ENCODE measurements around the gene CNTN4.
"Not testable (repeated sequence)": the region's sequence is repeated elsewhere in the genome, so short reads cannot be mapped to it uniquely, and the experiment has no call there.

Gene CNTN4

DNA sequence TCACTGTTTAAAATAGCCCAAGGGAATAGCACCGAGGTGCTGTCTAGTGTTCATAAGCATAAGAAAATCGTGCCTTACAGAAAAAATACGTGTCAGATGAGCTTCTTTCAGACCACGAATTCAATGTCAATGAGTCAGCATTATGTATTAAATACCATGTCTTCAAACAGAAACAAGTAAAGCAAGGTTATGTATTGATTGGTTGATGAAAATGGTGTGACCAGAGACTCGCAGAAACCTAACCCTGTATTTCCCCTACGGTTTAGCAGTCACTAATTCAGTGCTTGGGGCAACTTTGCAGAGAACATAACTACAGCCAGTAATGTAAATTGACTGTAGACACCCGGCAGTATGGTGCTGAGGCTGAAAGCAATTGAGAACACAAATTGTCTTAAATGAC is 703.8 kb downstream of the CNTN4 start:
- no peak for DNase-seq (ENCODE audit: low spot score)

DNA sequence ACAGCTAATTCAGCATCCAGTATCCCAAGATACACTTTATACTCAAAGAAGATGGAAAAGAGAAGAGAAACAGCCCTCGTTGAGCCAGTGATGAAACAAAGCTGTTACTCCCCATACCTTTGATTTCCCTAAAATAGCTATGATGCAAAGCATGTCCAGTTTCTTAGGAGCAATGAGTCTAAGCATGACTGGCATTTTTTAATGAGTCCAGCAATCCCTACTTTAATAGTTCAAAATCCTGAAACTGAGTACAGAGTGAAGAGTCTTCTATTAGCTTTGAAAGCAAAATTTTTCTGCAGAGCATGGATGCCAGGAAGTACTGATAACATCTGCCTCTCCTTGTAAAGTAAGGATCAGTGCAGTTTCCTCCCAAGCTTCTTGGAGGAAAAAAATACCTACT is 708.8 kb downstream of the CNTN4 start:
- DNase-seq (ENCODE audit: low spot score): no peak

DNA sequence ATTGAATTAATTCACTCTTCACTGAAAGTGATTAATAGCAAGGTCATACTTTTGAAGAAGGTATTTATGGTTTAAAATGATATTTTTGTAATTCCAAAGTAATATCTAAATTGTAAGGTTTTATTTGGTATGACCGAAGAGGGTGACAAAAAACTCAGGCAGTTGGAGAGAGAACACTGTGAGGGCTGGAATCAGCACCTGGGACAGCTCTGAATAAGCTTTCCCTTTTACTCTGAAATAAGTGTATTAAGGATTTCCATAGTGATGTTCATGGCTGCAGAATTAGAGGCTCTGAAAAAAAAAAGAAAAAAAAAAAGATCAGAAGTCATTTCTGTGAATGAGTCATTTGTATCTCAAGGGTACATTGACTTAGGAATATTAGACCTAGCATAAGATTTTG is 712.1 kb downstream of the CNTN4 start:
- DNase-seq (ENCODE audit: low spot score): peak; percentile 5

DNA sequence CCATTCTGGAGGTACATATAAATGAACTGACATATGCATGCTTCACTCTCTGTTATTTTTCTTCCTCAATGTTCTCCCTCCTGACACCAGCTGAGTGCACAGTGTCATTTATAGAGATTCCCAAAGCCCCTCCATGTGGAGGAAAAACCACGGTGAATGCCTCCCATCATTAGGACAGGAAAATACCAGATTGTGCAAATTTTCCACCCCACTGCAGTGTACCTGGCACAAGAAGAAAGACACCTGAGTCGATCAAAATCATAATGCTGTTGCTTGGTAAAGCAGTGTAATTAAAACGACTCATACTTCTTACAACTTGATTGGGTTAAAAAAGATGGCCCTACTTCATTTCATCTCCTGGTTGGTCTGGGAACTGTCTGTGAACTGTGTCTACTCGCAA is 720.9 kb downstream of the CNTN4 start:
- no peak for DNase-seq (ENCODE audit: low spot score)

DNA sequence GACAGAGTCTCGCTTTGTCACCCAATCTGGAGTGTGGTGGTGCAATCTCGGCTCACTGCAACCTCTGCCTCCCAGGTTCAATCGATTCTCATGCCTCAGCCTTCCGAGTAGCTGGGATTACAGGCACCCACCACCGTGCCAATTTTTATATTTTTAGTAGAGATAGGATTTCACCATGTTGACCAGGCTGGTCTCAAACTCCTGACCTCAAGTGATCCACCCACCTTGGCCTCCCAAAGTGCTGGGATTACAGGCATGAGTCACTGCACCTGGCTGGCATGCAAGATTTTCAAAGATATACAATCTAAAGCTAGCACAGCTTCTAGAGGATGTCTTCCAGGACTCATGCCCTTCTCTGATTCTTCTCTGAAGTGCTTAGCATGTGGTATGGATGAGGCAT is 722.3 kb downstream of the CNTN4 start:
- not testable (repeated sequence) for DNase-seq (ENCODE audit: low spot score)

DNA sequence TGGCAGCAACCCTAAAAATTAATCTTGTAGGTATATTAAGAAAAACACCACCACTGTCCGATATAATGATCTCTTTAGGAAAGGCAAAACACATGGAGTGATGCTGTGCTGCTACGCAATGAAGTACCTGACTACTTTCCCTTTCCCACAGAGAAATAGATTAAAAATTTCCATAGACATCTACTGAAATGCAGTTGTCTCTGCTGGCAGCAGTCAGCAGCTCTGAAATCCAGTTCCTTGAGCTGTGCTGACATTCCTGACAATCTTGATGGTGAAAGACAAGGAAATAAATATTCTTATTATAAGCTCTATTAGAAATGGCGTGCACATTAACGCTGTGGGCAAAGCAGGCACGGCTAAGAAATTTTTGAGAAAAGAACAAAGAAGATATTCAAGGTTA is 723.9 kb downstream of the CNTN4 start:
- no peak for DNase-seq (ENCODE audit: low spot score)

DNA sequence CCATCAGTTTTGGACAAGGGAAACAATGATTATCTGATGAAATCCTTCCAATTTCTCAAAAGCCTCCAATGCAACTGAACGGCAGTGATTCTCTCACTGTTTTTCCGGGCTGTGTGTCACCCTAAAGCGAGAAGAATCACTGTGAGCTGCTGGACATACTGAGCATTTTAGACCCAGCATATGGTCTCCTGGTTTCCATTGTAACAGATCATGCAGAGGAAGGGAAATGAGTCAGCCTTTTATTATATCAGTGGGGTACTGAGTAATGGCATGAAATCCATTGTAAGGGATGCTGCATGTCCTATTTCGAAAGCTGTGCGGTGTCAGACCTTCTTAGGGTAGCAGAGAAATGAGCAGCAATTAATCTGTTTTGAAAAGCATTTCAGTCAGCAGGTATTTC is 724.4 kb downstream of the CNTN4 start:
- DNase-seq (ENCODE audit: low spot score): no peak

DNA sequence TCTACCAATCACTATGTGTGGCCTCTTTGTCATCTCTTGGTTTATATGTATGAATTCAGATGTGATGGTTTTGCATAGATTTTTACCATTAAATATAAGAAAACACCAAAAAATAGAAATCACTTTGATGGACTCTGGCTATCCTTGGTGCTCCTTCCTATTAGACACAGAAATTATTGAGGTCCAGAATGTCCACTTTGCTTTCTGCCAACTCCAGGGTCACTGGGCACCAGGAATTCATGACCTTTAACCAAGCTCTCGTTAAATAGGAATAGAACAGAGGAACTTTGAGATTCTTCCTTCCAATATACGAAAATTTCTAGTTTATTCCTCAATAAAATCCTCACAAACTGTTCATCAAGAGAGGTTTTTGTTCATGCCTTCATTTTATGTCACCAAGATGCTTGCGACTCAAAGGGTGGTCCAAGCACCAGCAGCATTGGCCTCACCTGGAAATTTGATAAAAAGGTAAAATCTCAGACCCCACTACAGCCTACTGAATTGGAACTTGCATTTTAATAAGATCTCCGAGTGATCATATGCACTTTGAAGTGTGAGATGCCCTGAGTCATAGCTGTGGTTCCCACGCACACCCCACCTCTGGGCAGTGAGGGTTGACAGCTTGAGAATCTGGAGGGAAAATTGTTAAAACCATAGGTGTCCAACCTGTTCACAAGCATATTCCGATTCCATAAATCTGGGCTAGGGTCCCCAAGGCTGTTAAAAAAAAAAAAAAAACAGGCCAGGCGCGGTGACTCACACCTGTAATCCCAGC is 725.0 kb downstream of the CNTN4 start:
- DNase-seq (ENCODE audit: low spot score): no peak

DNA sequence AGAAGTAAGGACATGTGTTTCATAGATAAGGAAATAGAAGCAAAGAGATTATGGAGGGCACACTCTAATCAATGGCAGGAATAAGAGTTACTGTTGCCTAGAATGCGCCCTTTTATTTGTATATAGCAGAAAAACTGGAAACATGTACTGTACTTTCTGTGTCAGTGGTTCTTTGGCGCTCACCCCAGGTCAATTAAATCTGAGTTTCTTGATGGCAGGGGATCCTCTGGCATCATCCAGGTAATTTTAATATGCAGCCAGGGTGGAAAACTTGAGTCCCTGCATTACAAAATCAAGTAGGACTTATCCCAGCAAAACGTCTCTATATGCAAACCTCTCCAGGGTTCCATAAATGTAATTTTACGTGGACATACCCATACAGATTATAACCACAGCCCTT is 727.4 kb downstream of the CNTN4 start:
- no peak for DNase-seq (ENCODE audit: low spot score)

DNA sequence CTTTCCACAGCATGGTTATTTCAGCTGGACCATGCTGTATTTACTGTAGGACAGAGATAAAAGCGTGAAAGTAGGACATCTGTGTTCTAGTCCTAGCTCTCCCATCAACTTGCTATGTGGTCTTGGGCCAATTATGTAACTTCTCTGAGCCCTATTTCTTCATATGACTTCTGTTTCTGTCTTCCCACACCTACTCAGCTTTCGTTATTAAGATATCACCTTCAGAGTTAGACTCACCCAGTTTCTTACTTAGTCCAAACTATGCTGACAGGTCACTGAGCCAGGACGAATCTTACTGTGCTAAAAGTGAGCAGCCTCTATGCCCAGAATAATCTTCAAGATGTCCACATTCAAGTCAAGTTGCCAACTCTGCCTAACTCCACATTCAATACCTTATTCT is 727.8 kb downstream of the CNTN4 start:
- DNase-seq (ENCODE audit: low spot score): no peak

DNA sequence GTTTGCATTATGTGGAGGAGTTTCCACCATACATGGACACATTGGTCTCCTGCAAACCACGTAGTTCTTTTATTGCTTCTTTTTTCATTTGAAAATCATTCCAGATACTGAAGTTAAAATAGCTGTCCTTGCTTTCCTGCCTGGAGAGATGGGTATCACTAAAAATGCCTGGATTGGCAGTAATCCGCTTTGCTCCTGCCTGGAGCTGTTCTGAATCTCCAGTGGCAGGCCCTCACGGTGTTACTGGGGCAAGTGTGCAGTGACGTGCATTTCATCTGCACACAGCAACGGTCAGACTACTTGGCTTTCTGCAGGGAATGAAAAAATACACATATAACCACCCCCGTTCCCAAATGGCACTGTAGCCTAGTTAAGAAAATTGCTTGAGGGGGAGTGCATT is 738.6 kb downstream of the CNTN4 start:
- DNase-seq (ENCODE audit: low spot score): no peak

DNA sequence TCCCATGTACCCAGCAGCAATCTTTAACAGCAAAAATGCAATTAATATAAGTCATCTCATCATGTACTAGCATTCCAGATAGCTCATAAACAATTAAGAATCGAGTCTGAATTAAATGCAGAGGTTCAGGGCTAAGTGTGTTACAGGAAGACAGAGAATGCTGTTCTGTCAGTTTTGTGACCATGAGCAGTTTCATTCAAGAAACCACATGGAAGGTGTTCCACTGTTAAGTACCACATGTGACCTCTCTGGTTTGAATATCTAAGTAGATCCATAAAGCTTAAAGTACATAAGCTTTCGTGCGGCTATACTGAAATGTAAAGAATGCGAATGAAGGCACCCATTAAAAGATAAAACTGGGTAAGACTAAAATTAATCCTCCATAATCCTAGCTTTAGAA is 739.2 kb downstream of the CNTN4 start:
- no peak for DNase-seq (ENCODE audit: low spot score)

DNA sequence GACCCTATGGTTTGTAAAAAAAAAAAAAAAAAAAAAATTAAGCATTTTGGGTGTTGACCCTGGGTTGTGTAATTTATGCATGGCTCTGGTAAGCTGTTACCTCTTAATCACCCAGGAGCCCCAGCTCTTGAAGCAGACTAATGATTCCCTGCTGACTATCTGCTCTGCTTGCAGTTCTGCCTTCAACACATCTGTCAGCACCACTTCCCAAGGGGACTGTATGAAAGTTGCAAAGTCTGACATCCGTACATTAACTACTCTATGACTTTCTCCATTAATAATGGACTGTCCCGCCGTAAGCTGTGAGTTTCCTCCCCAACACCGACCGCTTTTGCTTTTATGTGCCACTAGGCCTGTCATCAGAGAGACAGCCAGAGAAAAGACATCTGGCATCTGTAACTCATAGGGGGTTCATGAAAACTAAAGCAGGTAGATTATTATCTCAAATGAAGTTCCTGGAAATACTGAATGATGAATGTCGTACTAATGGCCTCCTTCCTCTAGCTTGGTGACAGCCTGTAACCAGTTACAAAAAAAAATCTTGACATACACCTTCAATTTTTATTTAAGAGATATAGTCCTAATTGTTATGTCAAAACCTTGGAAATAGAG is 740.0 kb downstream of the CNTN4 start:
- no peak for DNase-seq (ENCODE audit: low spot score)

DNA sequence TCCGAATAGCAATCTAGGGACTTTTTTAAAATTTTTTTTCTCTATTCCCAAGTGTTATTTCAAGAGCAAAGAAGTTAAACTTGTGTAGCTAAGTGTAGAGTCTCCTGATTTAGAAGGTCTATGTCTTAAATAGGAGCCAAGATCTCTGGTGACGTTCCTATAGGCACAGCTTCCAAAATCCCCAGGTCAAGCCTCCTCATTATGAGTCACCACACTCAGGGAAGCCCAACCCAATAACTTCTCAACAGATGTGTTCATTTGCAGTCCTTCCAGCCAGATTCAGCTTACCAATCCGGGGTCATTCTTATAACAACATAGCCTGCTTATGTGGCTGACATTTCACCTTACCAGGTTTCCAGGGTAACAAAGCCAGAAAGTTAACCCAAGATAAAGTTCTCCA is 741.2 kb downstream of the CNTN4 start:
- no peak for DNase-seq (ENCODE audit: low spot score)

DNA sequence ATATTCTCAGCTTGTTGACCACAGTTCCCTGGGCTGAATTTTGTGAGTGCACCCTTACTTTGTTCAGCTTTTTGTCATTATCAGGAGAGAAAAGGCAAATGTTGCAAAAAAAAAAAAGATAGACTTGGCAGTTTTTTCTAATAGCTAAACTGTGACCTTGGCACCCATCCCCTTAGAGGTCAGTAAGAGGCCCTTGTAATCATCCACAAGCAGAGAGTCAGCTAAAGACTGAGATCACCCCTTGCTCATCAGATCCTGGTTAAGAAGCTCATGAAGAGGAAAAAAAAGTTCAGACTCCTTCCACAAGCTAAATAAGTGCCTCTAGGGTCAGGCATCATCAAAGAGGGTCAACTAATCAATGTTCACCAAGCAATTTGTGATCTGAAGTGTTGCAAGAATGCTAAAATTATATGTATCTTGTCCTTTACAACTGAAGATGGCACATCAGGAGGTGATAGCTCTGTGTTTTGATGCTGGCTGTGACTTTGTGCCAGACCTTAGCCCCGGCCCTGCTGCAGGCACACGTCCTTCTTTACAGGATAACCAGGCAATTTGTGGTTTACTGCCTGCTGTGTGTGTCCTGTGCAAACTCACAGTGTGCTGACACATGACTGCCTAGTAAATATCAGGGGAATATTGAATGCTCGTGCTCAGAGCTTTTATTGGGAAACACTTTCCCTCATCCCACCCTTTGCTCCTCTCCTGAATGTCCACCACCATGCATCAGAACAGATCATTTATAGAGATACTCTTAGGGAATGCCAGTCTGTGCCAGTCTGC is 748.6 kb downstream of the CNTN4 start:
- DNase-seq (ENCODE audit: low spot score): no peak

DNA sequence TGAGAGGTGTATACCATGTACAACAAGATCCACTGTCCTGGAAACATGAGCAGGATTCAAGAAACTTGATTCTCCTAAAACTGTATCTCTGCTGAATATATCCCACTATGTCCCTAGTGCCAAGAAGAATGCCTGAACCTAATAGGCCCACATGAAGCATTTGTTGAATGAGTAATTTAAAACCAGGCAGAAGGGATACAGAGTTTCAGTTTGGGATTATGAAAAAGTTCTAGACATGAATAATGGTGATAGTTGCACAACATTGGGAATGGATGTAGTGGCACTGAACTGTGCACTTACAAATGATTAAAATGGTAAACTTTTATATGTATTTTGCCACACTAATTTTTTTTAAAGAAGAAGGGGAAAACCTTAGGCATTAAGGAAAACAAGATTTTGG is 750.4 kb downstream of the CNTN4 start:
- DNase-seq (ENCODE audit: low spot score): no peak

DNA sequence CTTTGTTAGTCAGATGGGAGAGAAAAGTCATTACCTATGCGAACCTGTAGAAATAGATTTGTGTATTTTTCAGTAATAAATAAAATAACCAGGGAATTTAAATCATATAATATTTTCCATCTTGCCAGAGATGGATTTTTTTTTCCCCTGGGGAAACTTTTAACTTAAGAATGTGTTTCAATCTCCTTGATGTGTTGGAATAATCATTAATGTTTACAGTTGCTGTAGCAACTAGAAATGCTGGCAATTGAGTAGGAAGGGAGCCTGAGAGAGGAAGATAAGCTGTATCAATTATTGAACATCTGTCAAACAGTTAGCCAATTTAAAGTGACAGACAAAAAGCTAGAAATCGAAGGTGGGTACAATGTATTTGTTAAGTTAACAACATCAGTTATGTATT is 752.0 kb downstream of the CNTN4 start:
- no peak for DNase-seq (ENCODE audit: low spot score)

DNA sequence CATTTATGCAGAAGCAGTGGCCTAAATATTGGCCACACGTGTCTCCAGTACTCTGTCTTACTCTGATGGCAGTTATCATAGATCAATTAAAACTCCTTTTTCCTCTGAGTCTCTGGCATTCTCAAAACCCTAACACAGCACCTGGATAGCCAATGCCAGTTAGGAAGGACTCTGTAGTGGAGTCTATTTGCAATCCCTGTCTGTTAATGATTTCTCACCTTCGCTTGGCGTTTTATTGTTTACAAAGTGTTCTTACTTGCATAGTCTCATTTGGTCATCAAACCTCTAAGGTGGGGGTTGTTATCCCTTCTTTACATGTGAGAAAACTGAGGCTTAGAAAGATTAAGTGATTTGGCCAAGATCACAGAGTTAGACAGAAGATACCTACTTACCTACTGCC is 752.7 kb downstream of the CNTN4 start:
- no peak for DNase-seq (ENCODE audit: low spot score)

DNA sequence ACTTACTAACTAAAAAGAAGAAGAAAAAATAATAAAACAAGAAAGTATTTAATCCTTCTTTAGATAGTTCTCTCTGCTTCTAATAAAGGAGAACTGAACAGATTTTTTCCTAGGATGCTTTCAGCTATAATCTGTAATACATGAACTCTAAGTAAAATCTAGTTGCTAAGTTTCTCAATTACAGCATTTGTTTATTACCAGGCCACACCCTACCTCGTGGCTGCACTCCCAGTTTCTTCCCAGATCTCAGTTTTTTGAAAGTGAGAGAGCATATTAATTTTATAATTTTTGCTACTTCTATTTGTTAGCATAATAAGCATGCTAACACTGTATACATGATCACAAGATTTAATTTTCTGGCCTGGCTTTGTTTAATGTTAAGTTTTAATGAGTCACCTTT is 753.2 kb downstream of the CNTN4 start:
- no peak for DNase-seq (ENCODE audit: low spot score)

DNA sequence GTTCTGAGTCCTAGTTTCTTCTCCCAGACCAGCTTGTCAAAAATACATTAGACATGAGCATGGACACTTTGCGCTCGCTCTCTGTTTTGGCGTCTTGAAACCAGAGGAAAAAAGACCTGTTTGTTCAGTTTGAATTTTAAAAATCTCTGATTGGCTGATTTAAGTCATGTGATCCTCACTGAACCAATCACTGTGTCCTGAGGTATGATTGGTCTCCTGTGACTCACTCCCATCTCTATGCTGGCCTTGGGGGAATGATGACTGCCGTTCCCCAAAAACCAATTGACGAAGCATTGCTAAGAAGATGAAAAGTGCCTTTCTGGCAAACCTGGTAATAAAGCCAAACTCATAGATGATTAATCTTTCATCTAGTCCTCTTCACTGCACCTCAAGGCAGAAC is 755.0 kb downstream of the CNTN4 start:
- no peak for DNase-seq (ENCODE audit: low spot score)

DNA sequence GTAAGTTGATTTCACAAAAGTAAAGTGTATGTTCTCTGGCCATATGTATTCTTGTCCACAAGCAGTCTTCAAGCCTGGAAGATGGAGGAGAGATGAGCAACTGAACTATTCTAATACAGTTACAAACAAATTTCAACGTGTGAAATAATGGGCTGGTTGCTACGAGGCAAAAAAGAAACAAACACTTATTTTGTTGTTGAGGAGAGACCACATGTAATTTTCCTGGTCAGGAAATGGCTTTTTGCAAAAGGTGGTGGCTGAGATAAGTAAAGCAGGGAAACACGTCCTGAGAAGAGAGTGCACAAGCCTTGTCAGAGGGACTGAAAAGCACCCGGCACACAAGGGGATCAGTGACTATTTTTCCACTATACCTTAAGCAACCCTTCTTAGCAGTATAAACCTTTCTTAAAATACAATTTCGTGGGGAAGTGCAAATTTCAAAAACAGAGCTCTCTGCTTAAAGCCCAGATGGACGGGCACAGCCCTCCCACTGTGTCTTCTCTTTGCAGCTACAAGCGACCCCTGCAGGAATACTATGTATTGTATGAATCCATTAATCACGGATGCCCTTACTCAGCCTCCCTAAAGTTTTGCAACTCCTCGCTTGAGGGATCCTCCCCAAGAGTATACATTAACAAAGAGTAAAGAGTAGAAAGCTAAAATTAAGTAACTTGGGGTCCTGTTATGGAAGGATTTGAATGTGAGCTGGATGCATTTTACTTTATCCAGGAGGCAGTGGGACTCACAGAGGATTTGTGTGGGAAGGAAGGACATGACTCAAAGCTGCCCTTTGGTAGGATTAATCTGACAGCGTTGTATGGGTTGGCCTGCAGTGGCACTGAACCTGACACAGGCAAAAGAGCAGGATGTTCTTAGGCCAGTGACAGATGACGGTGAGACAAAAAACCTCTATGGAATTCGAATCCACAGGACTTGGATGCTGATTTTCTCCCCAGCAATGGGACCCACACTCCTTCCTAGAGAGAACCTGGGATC is 757.8 kb downstream of the CNTN4 start:
- peak; percentile 8 for DNase-seq (ENCODE audit: low spot score)

DNA sequence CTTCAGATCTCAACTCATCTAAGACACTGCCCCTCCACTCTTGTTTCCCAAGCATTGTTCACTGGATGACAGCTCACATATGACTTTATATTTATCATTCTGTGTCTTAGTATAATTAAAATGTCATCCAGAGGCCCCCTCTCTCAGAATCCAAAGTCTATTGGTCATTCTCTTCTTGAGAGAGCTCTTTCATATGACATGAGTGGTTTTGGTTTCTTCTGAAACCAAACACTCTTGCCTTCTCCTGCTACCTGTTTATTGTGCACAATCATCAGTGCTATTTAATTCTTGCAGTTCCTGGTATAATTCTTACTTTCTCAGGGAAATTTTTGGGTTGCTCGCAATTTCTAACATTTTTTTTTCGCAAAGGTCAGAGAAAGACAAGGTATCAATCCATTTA is 762.0 kb downstream of the CNTN4 start:
- no peak for DNase-seq (ENCODE audit: low spot score)
